IPS-15b (cell line): ENCODE measurements around the gene VPS37C.
A peak's percentile ranks its signal among the peaks of the same experiment; 100 is the strongest.
"Not testable (repeated sequence)": the region's sequence is repeated elsewhere in the genome, so short reads cannot be mapped to it uniquely, and the experiment has no call there.

ENCODE experiments used
- H3K27me3 ChIP-seq: one replicate; pipeline ENCODE4 v1.6.1; 2013; ENCODE audit warnings: low read length; ENCODE audit not compliant: control insufficient read depth, insufficient read depth
- H3K36me3 ChIP-seq: one replicate; pipeline ENCODE4 v1.6.1; 2013; ENCODE audit warnings: low read length; ENCODE audit not compliant: control insufficient read depth, insufficient read depth
- H3K4me1 ChIP-seq: one replicate; pipeline ENCODE4 v1.6.1; 2013; ENCODE audit warnings: mild to moderate bottlenecking, low read length; ENCODE audit not compliant: control insufficient read depth, insufficient read depth
- H3K4me3 ChIP-seq: one replicate; pipeline ENCODE4 v1.5.1; 2013; ENCODE audit warnings: low read depth, low read length
- H3K9ac ChIP-seq: one replicate; pipeline ENCODE4 v1.6.1; 2013; ENCODE audit warnings: low read depth, mild to moderate bottlenecking, low read length
- H3K9me3 ChIP-seq: one replicate; pipeline ENCODE4 v1.6.1; 2013; ENCODE audit warnings: mild to moderate bottlenecking, low read length; ENCODE audit not compliant: control insufficient read depth, insufficient read depth

Gene VPS37C

DNA sequence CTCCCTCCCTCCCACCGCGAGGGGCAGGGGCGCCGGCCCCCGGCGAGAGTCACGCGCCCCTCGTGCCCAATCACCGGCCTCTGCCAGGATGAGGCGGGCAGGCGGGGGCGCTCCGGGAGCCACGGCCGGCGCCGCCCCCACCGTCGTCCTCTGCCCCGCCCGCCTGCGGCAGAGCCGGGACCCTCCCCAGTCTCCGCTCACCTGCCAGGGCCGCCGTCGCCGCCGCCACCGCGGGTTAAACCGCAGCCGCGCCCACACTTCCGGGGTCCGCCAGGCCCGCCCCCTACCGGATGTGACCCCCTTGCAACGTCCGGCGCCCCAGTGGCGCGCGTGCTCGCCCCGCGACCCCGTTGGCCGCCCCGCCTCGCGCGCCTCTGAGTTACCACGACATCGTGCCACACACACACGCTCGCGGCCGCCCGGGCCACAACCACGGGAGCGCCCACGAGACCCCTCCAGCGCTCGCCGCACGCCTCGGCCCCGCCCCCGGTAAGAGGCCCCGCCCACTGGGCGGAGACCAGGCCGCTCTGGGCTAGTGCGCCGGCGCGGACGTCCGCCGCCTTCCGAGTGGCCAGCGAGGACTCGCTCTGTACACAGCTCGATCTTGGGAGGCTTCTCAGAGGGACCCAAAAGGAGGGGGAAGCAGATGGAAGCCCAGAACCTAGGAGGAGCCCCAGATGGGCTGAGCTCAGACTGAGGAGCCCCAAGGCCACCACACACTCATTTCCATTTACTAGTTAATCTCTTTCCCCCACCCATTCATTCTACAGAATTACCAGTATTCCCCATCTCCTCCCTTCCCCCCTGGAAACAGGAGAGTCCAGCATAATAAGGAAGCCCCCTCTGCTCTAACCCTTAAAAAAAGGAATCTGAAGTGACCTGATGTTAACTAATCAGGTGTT lies at the start of gene VPS37C:
TSS of gene VPS37C (minus strand) at position 237 of the 902 bp plus-strand sequence. CDS start 22,597 bp downstream, outside the sequence.
- H3K4me3 ChIP-seq = peak within 1 kb of the TSS; percentile 90
- H3K9me3 ChIP-seq = no peaks in the 10 kb centered on the region
- no peaks in the 10 kb centered on the region for H3K36me3 ChIP-seq
- peak within 1 kb of the TSS; percentile 70 for H3K9ac ChIP-seq
- no peaks in the 10 kb centered on the region for H3K27me3 ChIP-seq
- peaks cover 2% of the 10 kb centered on the region for H3K4me1 ChIP-seq

DNA sequence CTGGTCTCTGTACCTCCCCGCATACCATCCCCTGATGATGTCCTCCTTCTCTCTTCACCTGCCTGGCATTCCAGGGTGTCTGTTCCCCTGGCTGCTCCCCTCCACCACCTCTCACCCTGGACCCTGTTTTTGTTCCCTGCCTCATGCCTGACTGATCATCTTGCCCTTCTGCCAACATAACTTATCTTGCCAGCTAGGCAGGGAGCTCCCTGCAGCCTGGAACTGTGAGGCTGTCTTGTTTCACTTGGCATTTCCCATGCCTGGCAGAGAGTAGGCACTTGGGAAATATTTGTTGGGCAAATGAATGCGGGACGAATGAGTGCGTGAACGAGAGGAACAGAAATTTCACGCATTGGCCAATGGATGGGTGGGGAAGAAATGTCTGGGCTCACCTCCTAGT lies 49.4 kb upstream of the VPS37C start:
- H3K27me3 ChIP-seq, H3K4me3 ChIP-seq, H3K36me3 ChIP-seq, H3K9me3 ChIP-seq, H3K4me1 ChIP-seq, H3K9ac ChIP-seq: not testable (repeated sequence)

DNA sequence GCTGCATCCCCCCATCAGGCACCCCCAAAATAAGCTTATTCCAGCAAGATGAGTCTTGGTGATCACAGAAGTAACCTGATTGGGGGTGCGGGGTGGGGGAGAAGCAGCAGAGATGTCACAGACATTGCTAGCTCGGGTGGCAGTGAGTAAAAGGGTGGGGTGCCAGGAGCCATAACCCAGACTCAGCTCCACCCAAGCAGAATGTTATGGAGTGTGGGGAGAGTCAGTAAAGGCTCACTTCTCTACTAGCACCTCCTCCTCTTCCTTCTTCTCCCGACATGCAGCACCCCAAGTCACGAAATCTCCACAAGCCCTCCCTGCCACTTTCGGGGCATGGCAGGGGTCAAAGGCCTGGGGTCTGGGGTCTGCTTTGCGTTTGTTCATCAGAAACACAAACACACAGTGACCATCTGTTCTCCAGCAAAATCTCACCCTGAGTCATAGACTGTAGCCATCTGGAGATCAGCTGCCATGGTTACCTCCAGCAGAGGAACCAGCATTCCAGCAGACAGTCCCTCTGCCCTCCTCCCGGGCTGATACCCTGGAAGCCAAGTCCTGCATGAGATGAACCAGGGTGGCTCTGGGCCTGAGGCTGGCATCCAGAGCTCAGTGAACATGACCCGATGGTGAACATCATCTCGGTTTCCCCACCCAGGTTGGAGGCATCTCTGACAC lies 46.5 kb upstream of the VPS37C start:
- not testable (repeated sequence) for H3K4me3 ChIP-seq, H3K9ac ChIP-seq, H3K4me1 ChIP-seq, H3K36me3 ChIP-seq, H3K27me3 ChIP-seq, H3K9me3 ChIP-seq

GRCh38 chr11:61204502-61205059 lies 43.4 kb upstream of the VPS37C start:
- H3K27me3 ChIP-seq, H3K4me3 ChIP-seq, H3K9ac ChIP-seq, H3K36me3 ChIP-seq, H3K9me3 ChIP-seq, H3K4me1 ChIP-seq: not testable (repeated sequence)

DNA sequence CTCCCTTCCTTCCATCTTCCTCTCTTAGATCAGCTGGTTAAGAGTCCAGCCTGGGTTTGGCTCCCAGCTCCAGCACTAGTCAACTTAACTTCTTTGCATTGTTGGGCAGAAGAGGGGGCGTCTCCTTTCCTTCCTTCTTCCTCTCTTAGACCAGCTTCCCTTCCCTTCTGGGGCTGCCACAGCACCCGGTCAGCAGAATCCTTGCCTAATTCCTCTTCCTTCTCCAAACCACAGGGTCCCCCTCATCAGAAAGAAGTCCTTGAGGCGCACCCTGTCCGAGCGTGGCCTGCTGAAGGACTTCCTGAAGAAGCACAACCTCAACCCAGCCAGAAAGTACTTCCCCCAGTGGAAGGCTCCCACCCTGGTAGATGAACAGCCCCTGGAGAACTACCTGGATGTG lies 42.6 kb upstream of the VPS37C start:
- H3K27me3 ChIP-seq, H3K36me3 ChIP-seq, H3K9ac ChIP-seq, H3K4me3 ChIP-seq, H3K9me3 ChIP-seq, H3K4me1 ChIP-seq: not testable (repeated sequence)

GRCh38 chr11:61202950-61203746 lies 41.9 kb upstream of the VPS37C start, which contains the start of gene PGA3:
Gene PGA3, plus strand, starts transcription at chr11:61203515. Its CDS starts 50 bp downstream, at chr11:61203565.
- not testable (repeated sequence) for H3K4me3 ChIP-seq, H3K9ac ChIP-seq, H3K36me3 ChIP-seq, H3K27me3 ChIP-seq, H3K9me3 ChIP-seq, H3K4me1 ChIP-seq

- Histone ChIP-seq H3K4me3 (no peak overlapping the region), H3K9me3 (peaks cover 5% of the 10 kb centered on the region), H3K27me3 (no peaks in the 10 kb centered on the region), H3K4me1 (no peaks in the 10 kb centered on the region), H3K36me3 (no peaks in the 10 kb centered on the region), H3K9ac (no peak overlapping the region)
Measured at GRCh38 chr11:61201476-61201875, 40.2 kb upstream of the VPS37C start.

- H3K9ac ChIP-seq = no peak overlapping the region
- no peak overlapping the region for H3K4me3 ChIP-seq
- no peaks in the 10 kb centered on the region for H3K4me1 ChIP-seq
- H3K9me3 ChIP-seq = peaks cover 5% of the 10 kb centered on the region
- H3K36me3 ChIP-seq = no peaks in the 10 kb centered on the region
- H3K27me3 ChIP-seq = no peaks in the 10 kb centered on the region
Measured at GRCh38 chr11:61198948-61199523, 37.8 kb upstream of the VPS37C start.

DNA sequence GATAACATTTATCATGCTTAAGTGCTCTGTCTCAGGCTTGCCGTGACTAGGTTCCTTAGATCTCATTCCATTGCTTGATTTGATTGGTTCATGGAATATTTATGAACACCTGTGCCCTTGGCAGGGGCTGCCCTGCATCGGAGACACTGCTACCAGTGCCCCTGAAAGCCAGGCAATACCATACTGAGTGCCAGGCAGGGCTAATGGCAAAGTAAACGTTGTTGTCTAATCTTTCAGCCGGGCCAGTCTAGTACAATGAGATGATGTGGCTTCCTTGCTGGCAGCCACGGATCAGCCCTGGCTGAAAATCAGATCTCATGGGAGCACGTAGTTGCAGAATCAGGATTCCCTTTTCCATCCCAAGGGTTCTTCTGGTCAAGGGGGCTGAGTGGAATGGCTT lies 37.1 kb upstream of the VPS37C start:
- H3K4me3 ChIP-seq = no peak overlapping the region
- H3K9me3 ChIP-seq = peaks cover 5% of the 10 kb centered on the region
- no peaks in the 10 kb centered on the region for H3K27me3 ChIP-seq
- no peaks in the 10 kb centered on the region for H3K36me3 ChIP-seq
- no peaks in the 10 kb centered on the region for H3K4me1 ChIP-seq
- H3K9ac ChIP-seq = no peak overlapping the region

DNA sequence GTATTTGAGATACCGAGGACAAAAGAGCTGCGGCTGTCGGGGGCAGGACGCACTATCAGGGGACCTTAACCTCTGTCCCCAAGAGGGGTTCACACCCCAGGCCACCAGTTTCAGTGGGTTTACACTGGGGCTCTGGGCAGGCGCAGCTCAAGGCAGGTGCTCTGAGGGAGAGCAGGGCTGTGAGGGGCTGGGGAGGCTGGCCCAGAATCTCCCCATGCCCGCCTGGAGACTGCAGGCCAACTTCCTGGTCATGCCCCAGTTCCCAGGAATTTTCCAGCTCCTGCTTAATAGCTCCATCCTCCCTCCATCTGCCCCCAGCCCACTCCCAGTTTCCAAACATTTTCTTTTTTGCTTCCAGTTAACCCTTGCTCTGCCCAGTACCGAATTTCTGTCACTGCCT lies 34.5 kb upstream of the VPS37C start:
- Histone ChIP-seq H3K4me1 (no peaks in the 10 kb centered on the region), H3K9ac (no peak overlapping the region), H3K4me3 (no peak overlapping the region), H3K9me3 (peaks cover 5% of the 10 kb centered on the region), H3K27me3 (no peaks in the 10 kb centered on the region), H3K36me3 (no peaks in the 10 kb centered on the region)

DNA sequence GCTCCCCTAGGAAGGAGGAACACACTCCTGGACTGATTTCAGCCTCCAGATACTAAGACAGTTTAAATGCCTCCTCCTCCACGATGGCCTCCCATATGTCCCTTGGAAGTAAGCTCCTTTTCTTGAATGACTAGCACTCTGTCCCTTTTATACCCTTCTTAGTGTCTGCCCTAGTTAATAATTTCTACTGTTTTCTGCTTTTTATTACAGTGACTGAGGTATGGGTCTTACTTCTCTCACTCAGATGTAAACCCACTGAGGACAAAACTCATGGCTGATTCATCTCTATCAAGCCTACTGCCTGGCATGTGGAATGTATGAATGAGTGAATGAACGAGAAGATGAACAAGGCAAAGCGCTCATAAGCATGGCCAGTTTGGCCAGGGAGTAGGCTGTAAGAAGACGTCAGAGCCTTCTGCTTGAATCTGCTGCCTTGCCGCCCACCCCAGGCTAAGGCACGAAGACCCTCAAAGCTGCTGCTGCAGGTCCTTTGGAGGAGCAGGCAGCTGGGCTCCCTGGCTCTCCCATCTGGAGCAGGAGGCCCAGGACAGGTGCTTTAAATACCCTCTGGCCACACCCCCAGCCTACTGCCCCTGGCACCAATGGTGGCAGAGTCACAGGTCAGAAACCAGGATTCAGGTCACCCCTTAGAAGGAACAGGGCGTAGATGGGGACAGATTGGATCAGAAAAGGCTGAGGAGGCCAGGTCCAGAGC lies 33.9 kb upstream of the VPS37C start:
- Histone ChIP-seq H3K9me3 (peaks cover 5% of the 10 kb centered on the region), H3K4me3 (no peak overlapping the region), H3K4me1 (no peaks in the 10 kb centered on the region), H3K36me3 (no peaks in the 10 kb centered on the region), H3K9ac (no peak overlapping the region), H3K27me3 (no peaks in the 10 kb centered on the region)
